HepG2 (cell line): ENCODE measurements around the gene CDK10. TPM values are rescaled to one million over a fixed set of nuclear protein-coding genes. Genes with fewer than 3 reads are reported as not detected.

Source experiments
- BHLHE40 ChIP-seq: IDR thresholded peaks from 2 replicates; pipeline ENCODE4 v1.6.1; 2011; ENCODE audit warnings: low read length, improper control_type of control experiment
- CREB1 ChIP-seq, 2 experiments: fragments of 450-650 bp in 1 of 2; IDR thresholded peaks; 2 replicates each; pipeline ENCODE4 v1.6.1; 2016 to 2017; ENCODE audit warnings: control low read depth in 1 of 2, mild to moderate bottlenecking in 1 of 2, missing compliant biosample characterization in 1 of 2, missing genetic modification characterization in 1 of 2
- FOXA3 ChIP-seq: IDR thresholded peaks from 2 replicates; pipeline ENCODE4 v1.6.1; 2016; ENCODE audit warnings: missing genetic modification reagents, missing compliant biosample characterization
- FOXC1 ChIP-seq: sonication (generic); formaldehyde crosslinking; IDR thresholded peaks from 2 replicates; pipeline ENCODE4 v1.8.0; 2022; ENCODE audit warnings: mild to moderate bottlenecking, missing genetic modification reagents, borderline replicate concordance
- GATAD2A ChIP-seq: IDR thresholded peaks from 2 replicates; pipeline ENCODE4 v1.6.1; 2016
- HES4 ChIP-seq: sonication (generic); formaldehyde crosslinking; IDR thresholded peaks from 2 replicates; pipeline ENCODE4 v1.9.0; 2021; ENCODE audit warnings: mild to moderate bottlenecking, missing genetic modification reagents, borderline replicate concordance
- NFE2L1 ChIP-seq: sonication (generic); formaldehyde crosslinking; IDR thresholded peaks from 2 replicates; pipeline ENCODE4 v1.4.0; 2020; ENCODE audit warnings: missing genetic modification reagents, mild to moderate bottlenecking, borderline replicate concordance
- NFE2L2 ChIP-seq: fragments of 150-350 bp; IDR thresholded peaks from 2 replicates; pipeline ENCODE4 v1.6.1; 2014; ENCODE audit warnings: low read length
- PCBP1 ChIP-seq: fragments of 200-400 bp; formaldehyde crosslinking; IDR thresholded peaks from 2 replicates; pipeline ENCODE4 v1.6.1; 2017; ENCODE audit warnings: mild to moderate bottlenecking, low read depth, low read length, borderline replicate concordance
- SP1 ChIP-seq, 2 experiments: fragments of 450-650 bp in 1 of 2; sonication (generic) in 1 of 2; formaldehyde crosslinking in 1 of 2; IDR thresholded peaks; 2 replicates each; pipeline versions ENCODE4 v1.4.0 to v1.6.1; 2016 to 2020; ENCODE audit warnings: missing genetic modification reagents in 1 of 2
- ZFY ChIP-seq: sonication (generic); formaldehyde crosslinking; IDR thresholded peaks from 2 replicates; pipeline ENCODE4 v1.4.0; 2020; ENCODE audit warnings: missing genetic modification reagents
- ZNF143 ChIP-seq: sonication (generic); formaldehyde crosslinking; IDR thresholded peaks from 2 replicates; pipeline ENCODE4 v1.4.0; 2020; ENCODE audit warnings: missing genetic modification reagents
- ZNF431 ChIP-seq: sonication (generic); formaldehyde crosslinking; IDR thresholded peaks from 2 replicates; pipeline ENCODE4 v1.9.0; 2022; ENCODE audit warnings: missing genetic modification reagents, low read depth, mild to moderate bottlenecking, borderline replicate concordance
- ZNF616 ChIP-seq: sonication (generic); formaldehyde crosslinking; IDR thresholded peaks from 2 replicates; pipeline ENCODE4 v1.5.0; 2020; ENCODE audit warnings: low read depth, mild to moderate bottlenecking, missing genetic modification reagents
- ZNF792 ChIP-seq: IDR thresholded peaks from 2 replicates; pipeline ENCODE4 v1.6.1; 2016
- polyA plus RNA-seq, 8 experiments: library from polyadenylated mRNA; depleted of rRNA in 3 of 8; stranded (reverse) in 7 of 8; unstranded in 1 of 8; fragments of >200 nt; fragmentation: Illumina TruSeq in 4 of 8; extraction: Trizol in 4 of 8; gene quantifications; 2 replicates each; pipeline versions ENCODE4 v1.2.1 to v1.2.3, GENCODE V29; 2011 to 2016; ENCODE audit warnings: low read depth in 4 of 8, missing spikeins in 1 of 8, mixed read lengths in 1 of 8; ENCODE audit not compliant: insufficient read depth in 1 of 8
- total RNA-seq, 5 experiments: library from RNA; depleted of rRNA; stranded (reverse); fragments of >200 nt; fragmentation: Illumina TruSeq; extraction: Trizol; gene quantifications; 2 replicates each; pipeline ENCODE4 v1.2.3, GENCODE V29; 2016; ENCODE audit warnings: low read depth in 1 of 5
- TF ChIP-seq, protein P1 (sequence below): sonication (generic); formaldehyde crosslinking; IDR thresholded peaks from 2 replicates; pipeline ENCODE4 v1.4.0; 2020; ENCODE audit warnings: missing genetic modification reagents; ENCODE audit errors: not compliant biosample characterization
- TF ChIP-seq, protein P2 (sequence below): sonication (generic); formaldehyde crosslinking; IDR thresholded peaks from 2 replicates; pipeline ENCODE4 v1.4.0; 2020; ENCODE audit warnings: missing genetic modification reagents, borderline replicate concordance
- TF ChIP-seq, protein P3 (sequence below): IDR thresholded peaks from 2 replicates; pipeline ENCODE4 v1.6.1; 2016; ENCODE audit warnings: low read depth, control low read depth
- TF ChIP-seq, protein P4 (sequence below): sonication (generic); formaldehyde crosslinking; IDR thresholded peaks from 2 replicates; pipeline ENCODE4 v1.4.0; 2020; ENCODE audit warnings: mild to moderate bottlenecking, low read depth, missing genetic modification reagents
- TF ChIP-seq, protein P5 (sequence below), 2 experiments: sonication (generic) in 1 of 2; formaldehyde crosslinking in 1 of 2; IDR thresholded peaks; 2 replicates each; pipeline versions ENCODE4 v1.5.1 to v1.6.1; 2011 to 2020; ENCODE audit warnings: borderline replicate concordance in 1 of 2, low read depth in 1 of 2, low read length in 1 of 2, mild to moderate bottlenecking in 1 of 2, missing genetic modification reagents in 1 of 2, moderate library complexity in 1 of 2

CDK10 gene
- total and polyA plus RNA-seq, 2 of the 13 experiments (the other 11 are each of a cell fraction or from before 2014, with no cell fraction given): 2.5 to 3.9 TPM

DNA sequence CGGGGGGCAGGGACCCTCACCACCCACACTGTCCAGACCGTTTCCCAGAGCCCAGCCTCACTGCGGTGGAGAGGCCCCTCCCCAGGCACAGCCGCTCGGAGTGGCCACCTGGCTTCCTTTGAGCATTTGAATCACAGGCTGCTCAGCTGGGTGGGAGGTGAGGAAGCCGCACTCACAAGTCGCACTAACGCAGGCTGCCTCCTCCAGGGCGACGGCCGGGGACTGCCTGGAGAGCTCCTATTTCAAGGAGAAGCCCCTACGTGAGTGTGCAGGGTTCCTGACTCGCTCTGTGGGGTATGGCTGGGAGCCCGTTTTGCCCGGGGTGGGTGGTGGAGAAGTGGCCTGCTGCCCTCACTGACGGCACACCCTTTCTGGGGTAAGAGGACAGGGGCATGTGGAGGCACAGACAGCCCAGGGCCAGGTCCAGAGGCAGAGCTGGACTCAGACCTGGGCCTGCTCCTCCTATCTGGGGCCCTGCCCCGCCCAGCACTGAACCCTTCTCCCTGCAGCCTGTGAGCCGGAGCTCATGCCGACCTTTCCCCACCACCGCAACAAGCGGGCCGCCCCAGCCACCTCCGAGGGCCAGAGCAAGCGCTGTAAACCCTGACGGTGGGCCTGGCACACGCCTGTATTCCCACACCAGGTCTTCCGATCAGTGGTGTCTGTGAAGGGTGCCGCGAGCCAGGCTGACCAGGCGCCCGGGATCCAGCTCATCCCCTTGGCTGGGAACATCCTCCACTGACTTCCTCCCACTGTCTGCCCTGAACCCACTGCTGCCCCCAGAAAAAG, 8.8 kb downstream of the CDK10 start (continued):
- peak; percentile 83 for TF ChIP-seq ZFY (CRISPR knock-in tag)
- TF ChIP-seq, protein P1, sequence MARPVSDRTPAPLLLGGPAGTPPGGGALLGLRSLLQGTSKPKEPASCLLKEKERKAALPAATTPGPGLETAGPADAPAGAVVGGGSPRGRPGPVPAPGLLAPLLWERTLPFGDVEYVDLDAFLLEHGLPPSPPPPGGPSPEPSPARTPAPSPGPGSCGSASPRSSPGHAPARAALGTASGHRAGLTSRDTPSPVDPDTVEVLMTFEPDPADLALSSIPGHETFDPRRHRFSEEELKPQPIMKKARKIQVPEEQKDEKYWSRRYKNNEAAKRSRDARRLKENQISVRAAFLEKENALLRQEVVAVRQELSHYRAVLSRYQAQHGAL (CRISPR knock-in tag): no peak
- TF ChIP-seq NFE2L1: no peak
- TF ChIP-seq CREB1 (IDR thresholded peaks at IDR 0.05): no peak
- TF ChIP-seq CREB1 (CRISPR knock-in tag; IDR thresholded peaks at IDR 0.05): no peak
- no peak for TF ChIP-seq GATAD2A
- TF ChIP-seq ZNF792 (CRISPR knock-in tag): no peak
- TF ChIP-seq ZNF431 (CRISPR knock-in tag): no peak
- TF ChIP-seq BHLHE40: no peak
- TF ChIP-seq, protein P2, sequence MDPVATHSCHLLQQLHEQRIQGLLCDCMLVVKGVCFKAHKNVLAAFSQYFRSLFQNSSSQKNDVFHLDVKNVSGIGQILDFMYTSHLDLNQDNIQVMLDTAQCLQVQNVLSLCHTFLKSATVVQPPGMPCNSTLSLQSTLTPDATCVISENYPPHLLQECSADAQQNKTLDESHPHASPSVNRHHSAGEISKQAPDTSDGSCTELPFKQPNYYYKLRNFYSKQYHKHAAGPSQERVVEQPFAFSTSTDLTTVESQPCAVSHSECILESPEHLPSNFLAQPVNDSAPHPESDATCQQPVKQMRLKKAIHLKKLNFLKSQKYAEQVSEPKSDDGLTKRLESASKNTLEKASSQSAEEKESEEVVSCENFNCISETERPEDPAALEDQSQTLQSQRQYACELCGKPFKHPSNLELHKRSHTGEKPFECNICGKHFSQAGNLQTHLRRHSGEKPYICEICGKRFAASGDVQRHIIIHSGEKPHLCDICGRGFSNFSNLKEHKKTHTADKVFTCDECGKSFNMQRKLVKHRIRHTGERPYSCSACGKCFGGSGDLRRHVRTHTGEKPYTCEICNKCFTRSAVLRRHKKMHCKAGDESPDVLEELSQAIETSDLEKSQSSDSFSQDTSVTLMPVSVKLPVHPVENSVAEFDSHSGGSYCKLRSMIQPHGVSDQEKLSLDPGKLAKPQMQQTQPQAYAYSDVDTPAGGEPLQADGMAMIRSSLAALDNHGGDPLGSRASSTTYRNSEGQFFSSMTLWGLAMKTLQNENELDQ (CRISPR knock-in tag): no peak
- peak; percentile 77; the same call in 1 of the 2 replicates for TF ChIP-seq FOXC1 (CRISPR knock-in tag)
- TF ChIP-seq ZNF143: peak; percentile 49; the same call in 1 of the 2 replicates
- TF ChIP-seq SP1 (IDR thresholded peaks at IDR 0.05): no peak
- TF ChIP-seq SP1 (CRISPR knock-in tag; IDR thresholded peaks at IDR 0.05): no peak
- TF ChIP-seq, protein P3, sequence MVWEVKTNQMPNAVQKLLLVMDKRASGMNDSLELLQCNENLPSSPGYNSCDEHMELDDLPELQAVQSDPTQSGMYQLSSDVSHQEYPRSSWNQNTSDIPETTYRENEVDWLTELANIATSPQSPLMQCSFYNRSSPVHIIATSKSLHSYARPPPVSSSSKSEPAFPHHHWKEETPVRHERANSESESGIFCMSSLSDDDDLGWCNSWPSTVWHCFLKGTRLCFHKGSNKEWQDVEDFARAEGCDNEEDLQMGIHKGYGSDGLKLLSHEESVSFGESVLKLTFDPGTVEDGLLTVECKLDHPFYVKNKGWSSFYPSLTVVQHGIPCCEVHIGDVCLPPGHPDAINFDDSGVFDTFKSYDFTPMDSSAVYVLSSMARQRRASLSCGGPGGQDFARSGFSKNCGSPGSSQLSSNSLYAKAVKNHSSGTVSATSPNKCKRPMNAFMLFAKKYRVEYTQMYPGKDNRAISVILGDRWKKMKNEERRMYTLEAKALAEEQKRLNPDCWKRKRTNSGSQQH (CRISPR knock-in tag): no peak
- no peak for TF ChIP-seq FOXA3 (CRISPR knock-in tag)
- no peak for TF ChIP-seq HES4 (CRISPR knock-in tag)
- no peak for TF ChIP-seq NFE2L2
- TF ChIP-seq, protein P4, sequence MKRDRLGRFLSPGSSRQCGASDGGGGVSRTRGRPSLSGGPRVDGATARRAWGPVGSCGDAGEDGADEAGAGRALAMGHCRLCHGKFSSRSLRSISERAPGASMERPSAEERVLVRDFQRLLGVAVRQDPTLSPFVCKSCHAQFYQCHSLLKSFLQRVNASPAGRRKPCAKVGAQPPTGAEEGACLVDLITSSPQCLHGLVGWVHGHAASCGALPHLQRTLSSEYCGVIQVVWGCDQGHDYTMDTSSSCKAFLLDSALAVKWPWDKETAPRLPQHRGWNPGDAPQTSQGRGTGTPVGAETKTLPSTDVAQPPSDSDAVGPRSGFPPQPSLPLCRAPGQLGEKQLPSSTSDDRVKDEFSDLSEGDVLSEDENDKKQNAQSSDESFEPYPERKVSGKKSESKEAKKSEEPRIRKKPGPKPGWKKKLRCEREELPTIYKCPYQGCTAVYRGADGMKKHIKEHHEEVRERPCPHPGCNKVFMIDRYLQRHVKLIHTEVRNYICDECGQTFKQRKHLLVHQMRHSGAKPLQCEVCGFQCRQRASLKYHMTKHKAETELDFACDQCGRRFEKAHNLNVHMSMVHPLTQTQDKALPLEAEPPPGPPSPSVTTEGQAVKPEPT: no peak
- no peak for TF ChIP-seq ZNF616 (CRISPR knock-in tag)
- TF ChIP-seq, protein P5, sequence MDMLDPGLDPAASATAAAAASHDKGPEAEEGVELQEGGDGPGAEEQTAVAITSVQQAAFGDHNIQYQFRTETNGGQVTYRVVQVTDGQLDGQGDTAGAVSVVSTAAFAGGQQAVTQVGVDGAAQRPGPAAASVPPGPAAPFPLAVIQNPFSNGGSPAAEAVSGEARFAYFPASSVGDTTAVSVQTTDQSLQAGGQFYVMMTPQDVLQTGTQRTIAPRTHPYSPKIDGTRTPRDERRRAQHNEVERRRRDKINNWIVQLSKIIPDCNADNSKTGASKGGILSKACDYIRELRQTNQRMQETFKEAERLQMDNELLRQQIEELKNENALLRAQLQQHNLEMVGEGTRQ (IDR thresholded peaks at IDR 0.05; ENCODE audit: low read depth, low read length): no peak
- TF ChIP-seq, protein P5 (CRISPR knock-in tag; IDR thresholded peaks at IDR 0.05; ENCODE audit: borderline replicate concordance): no peak
- TF ChIP-seq PCBP1: peak; percentile 42; the same call in 1 of the 2 replicates
